CD4-positive, alpha-beta T cell treated with Interleukin-6 for 4 hours (primary cell): ENCODE results near the gene CUZD1.
"Not testable (repeated sequence)": the region's sequence is repeated elsewhere in the genome, so short reads cannot be mapped to it uniquely, and the experiment has no call there.

Experiments used
- DNase-seq: peaks from one replicate; pipeline ENCODE4 v3.0.0-alpha.2; 2020; ENCODE audit warnings: mixed read lengths

The CUZD1 gene

DNA sequence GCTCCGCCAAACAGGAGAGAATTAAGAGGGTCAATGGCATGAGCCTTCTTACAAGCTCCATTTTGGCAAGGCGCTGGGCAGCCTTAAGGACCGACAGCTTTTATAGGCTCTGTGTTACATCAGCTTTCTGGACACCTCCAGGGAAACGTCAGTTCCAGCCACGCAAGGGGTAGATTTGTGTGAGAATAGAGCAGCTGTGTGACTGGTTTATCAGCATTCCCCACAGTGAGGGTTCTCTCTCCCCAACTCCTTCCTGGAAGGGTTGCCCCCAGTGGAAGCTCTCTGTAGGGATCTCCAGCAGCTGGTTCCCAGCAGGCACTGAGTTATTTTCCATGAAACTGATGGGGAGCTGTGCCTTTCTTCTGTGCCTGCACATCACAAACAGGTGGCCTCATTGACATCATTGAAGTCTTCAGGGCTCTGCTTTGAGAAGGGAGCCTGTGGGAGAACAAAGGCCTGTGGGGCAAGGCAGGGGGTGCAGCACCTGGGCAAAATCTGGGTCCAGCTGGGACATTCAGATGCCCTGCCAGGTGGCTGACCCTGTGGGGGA lies at the start of gene CUZD1:
Gene CUZD1 (minus strand): TSS at position 75 of the 550 bp plus-strand sequence. CDS start 14 bp downstream, at position 61.
- no peak for DNase-seq

DNA sequence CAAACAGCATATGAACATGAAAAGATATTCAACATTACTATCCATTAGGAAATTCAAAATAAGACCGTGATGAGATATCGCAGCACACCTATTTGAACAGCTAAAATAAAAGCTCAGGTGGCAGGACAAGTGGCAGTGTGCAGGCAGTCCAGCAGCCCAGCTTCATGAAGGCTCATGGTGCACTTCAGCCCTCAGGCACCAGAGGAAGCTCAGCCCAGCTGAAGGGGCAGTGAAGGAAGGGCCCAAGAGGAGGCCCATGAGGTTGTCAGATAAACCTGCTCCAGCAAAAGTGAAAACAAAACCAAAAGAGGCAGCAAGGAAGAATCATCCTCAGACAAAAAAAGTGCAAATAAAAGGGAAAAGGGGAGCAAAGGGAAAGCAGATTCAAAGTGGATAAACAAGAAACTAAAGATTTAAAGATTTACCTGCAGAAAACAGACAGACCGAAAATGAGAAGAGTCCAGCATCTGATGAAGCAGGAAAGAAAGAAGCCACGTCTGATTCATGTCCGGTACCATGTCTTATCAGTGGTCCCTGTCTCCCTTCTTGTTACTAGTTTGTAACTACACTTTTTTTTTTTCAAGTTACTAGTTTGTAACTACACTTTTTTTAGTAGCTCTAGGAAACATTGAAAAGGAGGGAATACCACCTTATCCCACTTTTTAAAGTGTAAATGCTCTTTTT lies 48.7 kb upstream of the CUZD1 start:
- no peak for DNase-seq

GRCh38 chr10:122884166-122884565 lies 38.5 kb upstream of the CUZD1 start:
- no peak for DNase-seq

DNA sequence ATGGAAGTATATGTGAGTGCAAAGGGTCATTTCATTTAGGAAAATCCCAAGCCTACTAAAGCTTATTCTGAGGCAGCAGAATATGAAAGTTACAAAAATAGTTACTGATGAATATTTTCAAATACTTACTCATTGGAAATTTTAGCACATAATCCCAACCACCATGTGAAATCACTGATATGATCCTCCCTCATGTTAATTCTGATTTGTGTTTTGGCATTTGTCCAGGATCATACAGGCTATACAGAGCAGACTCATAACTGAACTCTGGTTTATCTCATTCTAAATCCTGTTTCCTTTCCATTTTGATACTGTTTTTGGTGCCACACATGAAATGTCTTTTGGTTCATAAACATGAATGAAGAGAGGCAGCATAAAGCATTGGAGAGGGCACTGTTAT lies 37.1 kb upstream of the CUZD1 start:
- no peak for DNase-seq

GRCh38 chr10:122879339-122880273 lies 33.9 kb upstream of the CUZD1 start, which contains the start of gene FAM24B:
Gene FAM24B, minus strand, starts transcription at chr10:122879581. Its CDS starts 29,066 bp downstream, at chr10:122850515.
- DNase-seq, result peak; percentile 96

DNA sequence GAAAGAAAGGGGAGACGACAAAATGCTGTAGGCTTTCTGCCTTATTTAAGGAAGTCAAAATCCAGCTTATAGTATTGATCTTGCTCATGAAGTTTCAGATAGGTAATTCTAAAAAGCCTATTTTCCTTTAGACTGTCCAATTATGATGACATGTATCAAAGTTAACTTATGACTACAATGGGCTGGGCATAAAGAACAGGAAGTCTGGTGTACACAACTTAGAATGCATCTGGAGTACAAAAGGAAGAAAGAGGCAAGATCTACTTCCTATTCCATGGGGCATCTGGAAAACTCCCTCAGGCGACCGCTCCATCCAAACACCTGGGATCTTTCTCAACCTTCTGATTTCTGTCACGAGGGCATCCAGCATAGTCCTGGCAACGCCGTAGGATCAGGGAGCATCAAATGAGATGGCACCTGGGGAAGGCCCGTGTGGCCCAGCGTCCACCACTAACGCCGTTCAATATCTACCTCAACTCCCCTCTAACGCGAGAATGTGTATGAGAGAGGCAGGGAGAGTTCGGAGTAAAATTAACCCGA lies 33.2 kb upstream of the CUZD1 start:
- no peak for DNase-seq

GRCh38 chr10:122877264-122877663 lies 31.6 kb upstream of the CUZD1 start:
- no peak for DNase-seq

DNA sequence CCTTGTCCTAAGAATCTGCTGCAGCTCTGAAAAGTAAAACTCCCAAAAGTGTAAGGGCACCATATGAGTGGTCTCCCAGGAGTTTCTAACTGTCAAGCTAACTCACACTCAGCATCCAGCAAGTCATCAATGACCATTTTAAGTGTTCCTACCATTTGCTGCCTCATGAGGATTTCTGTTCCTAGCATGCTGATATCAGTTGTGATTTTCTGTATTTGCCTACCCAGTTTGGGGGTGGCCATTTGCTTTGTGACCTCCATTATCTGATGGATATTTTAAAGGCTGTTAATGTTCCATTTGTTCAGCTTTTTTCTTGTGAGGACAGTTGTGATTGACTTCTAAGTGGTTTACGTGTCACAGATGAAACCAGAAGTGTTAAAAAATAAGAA lies 30.8 kb upstream of the CUZD1 start:
- DNase-seq, result no peak

- DNase-seq, result no peak
These were observed 30.3 kb upstream of the CUZD1 start for GRCh38 chr10:122875843-122876466.

GRCh38 chr10:122871947-122872346 lies 26.3 kb upstream of the CUZD1 start:
- DNase-seq, result not testable (repeated sequence)

GRCh38 chr10:122868768-122869167 lies 23.1 kb upstream of the CUZD1 start:
- not testable (repeated sequence) for DNase-seq

DNA sequence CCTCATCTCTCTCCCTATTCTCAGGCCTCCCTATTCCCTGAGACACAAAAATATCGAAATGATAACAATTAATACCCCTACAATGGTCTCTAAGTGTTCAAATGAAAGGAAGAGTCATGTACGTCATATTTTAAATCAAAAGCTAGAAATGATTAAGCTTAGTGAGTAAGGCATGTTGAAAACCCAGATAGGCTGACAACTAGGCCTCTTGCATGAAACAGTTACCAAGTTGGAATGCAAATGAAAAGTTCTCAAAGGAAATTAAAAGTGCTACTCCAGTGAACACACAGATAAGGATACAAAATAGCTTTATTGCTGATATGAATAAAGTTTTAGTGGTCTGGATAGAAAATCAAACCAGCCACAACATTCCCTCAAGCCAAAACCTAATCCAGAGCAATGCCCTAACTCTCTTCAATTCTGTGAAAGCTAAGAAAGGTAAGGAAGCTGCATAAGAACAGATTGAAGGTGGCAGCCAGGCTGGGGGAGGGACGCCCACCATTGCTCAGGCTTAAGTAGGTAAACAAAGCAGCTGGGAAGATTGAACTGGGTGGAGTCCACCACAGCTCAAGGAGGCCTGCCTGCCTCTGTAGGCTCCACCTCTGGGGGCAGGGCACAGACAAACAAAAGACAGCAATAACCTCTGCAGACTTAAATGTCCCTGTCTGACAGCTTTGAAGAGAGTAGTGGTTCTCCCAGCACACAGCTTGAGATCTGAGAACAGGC lies 21.3 kb upstream of the CUZD1 start:
- DNase-seq, result not testable (repeated sequence)

DNA sequence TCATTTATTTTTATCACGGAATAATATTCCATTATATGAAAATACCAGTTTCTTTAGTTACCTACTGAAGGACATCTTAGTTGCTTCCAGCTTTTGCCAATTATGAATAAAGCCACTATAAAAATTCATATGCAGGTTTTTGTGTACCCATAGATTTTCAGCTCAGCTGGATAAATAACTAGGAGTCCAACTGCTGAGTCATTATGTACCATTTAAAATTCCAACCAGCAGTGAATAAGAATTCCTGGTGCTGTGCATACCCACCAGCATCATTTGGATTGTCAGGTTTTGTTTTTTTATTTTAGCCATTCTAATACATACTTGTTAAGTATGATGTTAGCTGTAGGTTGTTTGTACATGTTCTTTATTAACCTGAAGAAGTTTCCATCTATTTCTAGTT lies 19.2 kb upstream of the CUZD1 start:
- DNase-seq, result no peak

- DNase-seq, result no peak
These were observed 18.5 kb upstream of the CUZD1 start for GRCh38 chr10:122864194-122864592.

DNA sequence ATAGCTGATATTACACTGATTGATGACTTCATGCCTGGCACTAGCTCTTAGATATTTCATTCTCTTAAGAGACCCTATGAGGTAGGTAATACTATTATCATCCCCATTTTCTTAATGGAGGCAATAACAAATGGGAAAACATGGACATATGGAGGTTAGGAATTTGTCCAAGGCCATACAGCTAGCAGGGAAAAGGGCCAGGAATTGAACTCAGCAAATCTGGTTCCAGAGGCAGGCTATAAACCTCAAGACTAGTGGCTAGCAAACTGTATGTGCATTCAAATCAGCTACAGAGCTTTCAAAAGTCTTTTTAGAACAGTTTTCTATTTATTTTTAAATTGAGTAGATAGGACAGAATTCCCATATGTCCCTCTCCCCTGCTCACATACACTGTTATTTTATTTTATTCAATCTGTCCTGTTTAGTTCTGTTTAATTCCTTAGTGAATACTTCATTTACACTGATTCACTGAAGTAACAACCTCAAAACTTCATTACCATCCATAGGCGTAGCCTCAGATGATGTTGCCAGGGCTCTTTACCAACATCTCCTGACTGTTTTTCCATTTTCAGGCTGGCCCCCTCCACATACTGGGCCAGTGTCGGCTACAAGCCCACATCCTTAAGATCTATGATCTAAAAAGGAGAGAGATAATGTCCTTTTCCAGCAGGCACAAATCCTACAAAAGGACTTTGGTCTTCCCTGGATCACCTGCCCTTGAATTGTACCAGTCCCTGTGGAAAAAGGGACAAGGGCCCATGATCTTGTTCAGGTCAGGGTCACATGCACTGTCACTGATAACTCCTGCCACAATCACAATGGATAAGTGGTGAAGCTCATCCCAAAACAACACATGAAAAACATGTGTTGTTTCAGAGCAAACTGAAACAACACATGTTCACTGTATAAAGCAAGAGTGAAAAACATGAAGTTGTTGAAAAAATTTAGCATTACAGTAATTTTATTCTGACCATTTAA lies 17.8 kb upstream of the CUZD1 start:
- no peak for DNase-seq

- no peak for DNase-seq
These were observed 16.1 kb upstream of the CUZD1 start for GRCh38 chr10:122861711-122862161.

DNA sequence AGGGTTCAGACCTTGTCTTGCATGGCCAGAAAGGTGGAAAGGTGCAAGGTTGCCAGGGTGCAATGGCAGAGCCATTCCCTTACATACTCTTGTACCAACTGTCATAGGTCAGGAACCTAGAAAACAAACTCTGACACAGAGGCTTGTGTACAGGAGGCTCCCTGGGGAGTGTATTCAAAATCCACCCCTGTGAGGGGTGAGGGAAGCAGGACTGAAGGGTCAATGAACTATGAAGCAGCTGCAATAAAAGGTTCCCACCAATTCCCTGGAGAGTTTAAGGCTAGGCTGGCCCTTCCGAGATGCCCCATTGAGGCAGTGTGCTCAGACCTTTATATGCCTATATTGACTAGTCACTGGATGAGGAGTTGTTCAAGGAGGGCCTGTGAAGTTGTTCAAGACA lies 13.9 kb upstream of the CUZD1 start:
- DNase-seq, result no peak

GRCh38 chr10:122858042-122858441 lies 12.4 kb upstream of the CUZD1 start:
- DNase-seq, result not testable (repeated sequence)

DNA sequence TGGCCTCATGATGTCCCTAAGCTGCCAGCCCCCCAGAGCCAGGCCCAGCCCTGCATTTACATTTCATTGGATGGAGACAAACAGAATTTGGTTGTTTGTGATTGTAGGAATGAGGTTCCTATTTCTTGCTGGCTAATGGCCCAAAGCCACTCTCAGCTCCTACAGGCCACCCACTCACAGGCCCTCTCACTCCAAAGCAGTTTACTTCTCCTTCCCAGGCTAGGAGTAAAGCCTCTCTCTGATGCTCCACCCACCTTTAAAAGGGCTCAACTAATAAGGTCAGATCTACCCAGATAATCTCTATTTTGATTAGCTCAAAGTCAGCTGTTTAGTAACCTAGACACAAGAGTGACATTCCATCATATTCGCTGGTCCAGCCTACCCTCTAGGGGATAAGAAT lies 11.2 kb upstream of the CUZD1 start:
- DNase-seq, result no peak

GRCh38 chr10:122855745-122856144 lies 10.1 kb upstream of the CUZD1 start:
- DNase-seq, result no peak

- DNase-seq, result no peak
These were observed 9.0 kb upstream of the CUZD1 start for GRCh38 chr10:122854648-122855047.
